ENCODE results near the gene IL1RL2.

GRCh38 chr2:102191501-102191900 is 4.7 kb downstream of the IL1RL2 start:
- TF ChIP-seq CTCF (IDR thresholded peaks at IDR 0.05), result no peak
- no peak for TF ChIP-seq POLR2AphosphoS5 (IDR thresholded peaks at IDR 0.05)
- no peak for TF ChIP-seq POLR2A (IDR thresholded peaks at IDR 0.05)
- no peak for TF ChIP-seq EP300 (IDR thresholded peaks at IDR 0.05)
